Endothelial cell of umbilical vein (primary cell): ENCODE data around the gene KLC4. TPM values are rescaled to one million over a fixed set of nuclear protein-coding genes. Genes with fewer than 3 reads are reported as not detected.
A peak's percentile ranks its signal among the peaks of the same experiment; 100 is the strongest.

Experiments used
- BruUV-seq: library from RNA; stranded (reverse); fragments of 400-500 nt; replicated peaks from 2 replicates; lab custom pipeline; 2021; lab: Mats Ljungman, UMichigan
- CTCF ChIA-PET: fragments of 300-600, 350-600 bp; sonication (Branson Sonifier 250); formaldehyde crosslinking; loops from one replicate; lab custom pipeline; 2021; ENCODE audit warnings: antibody characterized with exemption, inconsistent platforms; lab: Charles Lee
- POLR2A ChIA-PET: fragments of 300-600, 350-600 bp; sonication (Branson Sonifier 250); formaldehyde crosslinking; loops from one replicate; lab custom pipeline; 2021; ENCODE audit warnings: antibody characterized with exemption, inconsistent platforms; lab: Charles Lee
- DNase-seq: peaks from one replicate; pipeline ENCODE4 v3.0.0-alpha.2; 2011; ENCODE audit warnings: low read depth, low spot score
- FAIRE-seq: peaks from 2 replicates; lab custom pipeline; 2011; peaks lifted over from hg19 to GRCh38; lab: Jason Lieb, UNC
- H2AFZ ChIP-seq: 2 replicates; pipeline ENCODE4 v1.6.0; 2012; ENCODE audit warnings: low read depth, low read length, control low read depth, inconsistent platforms
- H3K27ac ChIP-seq: 2 replicates; pipeline ENCODE4 v1.5.1; 2011; ENCODE audit warnings: low read depth, mild to moderate bottlenecking, control low read depth, low read length, moderate library complexity; ENCODE audit not compliant: insufficient read depth
- H3K27me3 ChIP-seq, 2 experiments: 2 replicates each; pipeline versions ENCODE4 v1.6.0 to v1.6.1; 2011; ENCODE audit warnings: low read length in 2 of 2, mixed read lengths in 1 of 2; ENCODE audit not compliant: control insufficient read depth in 2 of 2, insufficient read depth in 2 of 2
- H3K36me3 ChIP-seq, 2 experiments: 2 replicates in 1 of 2; 3 replicates in 1 of 2; pipeline ENCODE4 v1.5.1; 2011; ENCODE audit warnings: low read length in 2 of 2, mild to moderate bottlenecking in 1 of 2, moderate library complexity in 1 of 2; ENCODE audit not compliant: control insufficient read depth in 2 of 2, insufficient read depth in 2 of 2; ENCODE audit errors: extremely low read depth in 1 of 2
- H3K4me1 ChIP-seq: 3 replicates; pipeline ENCODE4 v1.5.1; 2011; ENCODE audit warnings: mild to moderate bottlenecking, low read length; ENCODE audit not compliant: control insufficient read depth, insufficient read depth; ENCODE audit errors: extremely low read depth
- H3K4me2 ChIP-seq: 2 replicates; pipeline ENCODE4 v1.6.1; 2011; ENCODE audit warnings: low read length, control low read depth, mixed read lengths; ENCODE audit not compliant: insufficient read depth
- H3K4me3 ChIP-seq, 3 experiments: fragments of 200-600 bp in 1 of 3; sonication (generic), shearing (Covaris generic) in 1 of 3; replicated peaks in 1 of 3; 2 replicates each; pipeline ENCODE4 v1.5.1; 2011 to 2016; ENCODE audit warnings: control low read depth in 3 of 3, low read length in 3 of 3, mild to moderate bottlenecking in 2 of 3, inconsistent platforms in 1 of 3, low read depth in 1 of 3, moderate library complexity in 1 of 3; ENCODE audit not compliant: insufficient read depth in 1 of 3
- H3K79me2 ChIP-seq: 2 replicates; pipeline ENCODE4 v1.6.0; 2012; ENCODE audit warnings: low read length, inconsistent platforms; ENCODE audit not compliant: control insufficient read depth, insufficient read depth
- H3K9ac ChIP-seq: replicated peaks from 2 replicates; pipeline ENCODE3; 2011; ENCODE audit warnings: low read length, control low read depth; ENCODE audit not compliant: insufficient read depth; ENCODE audit errors: extremely low read depth
- H3K9me1 ChIP-seq: replicated peaks from 3 replicates; pipeline ENCODE4 v1.6.0; 2011; ENCODE audit warnings: mild to moderate bottlenecking, low read length; ENCODE audit not compliant: control insufficient read depth, insufficient read depth; ENCODE audit errors: extremely low read depth
- H3K9me3 ChIP-seq: replicated peaks from 2 replicates; pipeline ENCODE4 v1.5.1; 2012; ENCODE audit warnings: low read length, inconsistent platforms; ENCODE audit not compliant: control insufficient read depth, insufficient read depth
- H4K20me1 ChIP-seq: replicated peaks from 2 replicates; pipeline ENCODE3; 2011; ENCODE audit warnings: mild to moderate bottlenecking, low read length; ENCODE audit not compliant: control insufficient read depth, insufficient read depth; ENCODE audit errors: extremely low read depth
- CTCF ChIP-seq, 2 donors: IDR thresholded peaks; 1 replicate in 1 of 2; 2 replicates in 1 of 2; pipeline ENCODE4 v1.5.1; 2011; ENCODE audit warnings: low read length in 2 of 2, mild to moderate bottlenecking in 2 of 2, moderate library complexity in 2 of 2, control low read depth in 1 of 2, inconsistent platforms in 1 of 2, low read depth in 1 of 2; ENCODE audit not compliant: insufficient read depth in 1 of 2; ENCODE audit errors: extremely low read depth in 1 of 2
- EZH2 ChIP-seq: IDR thresholded peaks from 2 replicates; pipeline ENCODE4 v1.6.1; 2012; ENCODE audit warnings: borderline replicate concordance, low read depth, mild to moderate bottlenecking, moderate library complexity, low read length, inconsistent platforms; ENCODE audit not compliant: severe bottlenecking
- FOS ChIP-seq: IDR thresholded peaks from 2 replicates; pipeline ENCODE4 v1.6.1; 2011; ENCODE audit warnings: mild to moderate bottlenecking, low read length, moderate library complexity, borderline replicate concordance; ENCODE audit not compliant: insufficient read depth
- GATA2 ChIP-seq: IDR thresholded peaks from 2 replicates; pipeline ENCODE4 v1.7.0; 2011; ENCODE audit warnings: low read depth, mild to moderate bottlenecking, moderate library complexity, mixed read lengths, low read length; ENCODE audit not compliant: insufficient read length, insufficient read depth
- JUN ChIP-seq: IDR thresholded peaks from 2 replicates; pipeline ENCODE4 v1.6.1; 2011; ENCODE audit warnings: borderline replicate concordance, low read depth; ENCODE audit not compliant: insufficient read length, insufficient read depth
- MYC ChIP-seq: IDR thresholded peaks from one replicate; pipeline ENCODE4 v1.6.1; 2011; ENCODE audit warnings: mild to moderate bottlenecking, low read depth, low read length
- POLR2A ChIP-seq: IDR thresholded peaks from 2 replicates; pipeline ENCODE4 v1.6.1; 2012; ENCODE audit warnings: low read depth, mild to moderate bottlenecking, control low read depth, low read length
- POLR2AphosphoS5 ChIP-seq: IDR thresholded peaks from 2 replicates; pipeline ENCODE4 v1.6.1; 2012; ENCODE audit warnings: low read depth, mild to moderate bottlenecking, control low read depth, low read length, moderate library complexity; ENCODE audit not compliant: insufficient read depth
- dilution Hi-C: fragments of 300-500 bp; cut with MboI; formaldehyde crosslinking; loops from one replicate; pipeline ENCODE4 v1.15.0; 2019; ENCODE audit warnings: low sequenced_read_pairs; ENCODE audit not compliant: extremely low pct_ligation_motif_present
- intact Hi-C: fragments of 100-400 bp; cut with micrococcal nuclease; formaldehyde crosslinking; loops from one replicate; pipeline ENCODE4 v1.10.0; 2022
- polyA plus RNA-seq, 4 experiments: library from polyadenylated mRNA; depleted of rRNA in 3 of 4; stranded (reverse) in 3 of 4; unstranded in 1 of 4; fragments of >200 nt; gene quantifications; 2 replicates each; pipeline versions ENCODE4 v1.2.1 to v1.2.3, GENCODE V29; 2011 to 2012; ENCODE audit warnings: missing spikeins in 1 of 4
- total RNA-seq: library from RNA; stranded (reverse); gene quantifications from 2 replicates; pipeline ENCODE4 v1.2.3, GENCODE V29; 2021
- TF ChIP-seq, protein P1 (sequence below): IDR thresholded peaks from 2 replicates; pipeline ENCODE4 v1.6.1; 2011; ENCODE audit not compliant: insufficient read depth, insufficient read length

KLC4 gene
- total and polyA plus RNA-seq, 2 donors (not counting 3 experiments of a cell fraction or from before 2014, with no cell fraction given), result 17.7 to 26.8 TPM

DNA sequence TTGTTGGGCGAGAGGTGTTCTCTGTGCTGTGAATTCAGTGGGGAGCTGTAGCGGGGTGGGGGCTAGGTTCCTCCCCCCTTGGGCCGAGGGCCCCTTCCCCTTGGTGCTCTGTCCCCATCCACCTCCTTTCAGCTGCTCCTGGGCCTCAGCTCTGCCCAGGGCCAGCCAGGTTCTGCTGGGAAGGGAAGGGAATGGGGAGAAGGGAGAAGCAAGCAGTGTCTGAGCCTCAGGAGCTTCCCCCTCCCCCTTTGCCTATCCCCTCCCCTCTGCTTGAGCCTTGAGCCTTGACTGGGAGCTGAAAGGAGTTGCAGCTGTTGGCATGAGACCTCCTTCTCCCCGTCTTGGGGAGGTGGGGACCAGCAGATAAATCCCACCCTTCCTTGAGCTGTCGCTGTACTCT, 38.6 kb upstream of the KLC4 start:
- no peaks in the 10 kb centered on the region for H4K20me1 ChIP-seq
- no peaks in the 10 kb centered on the region for H3K9me3 ChIP-seq
- no peak overlapping the region for H3K4me3 ChIP-seq
- TSS peak; percentile 67 for BruUV-seq
- ChIA-PET CTCF (interaction anchor here (1.0 to 3.7 kb wide), 4 partner anchors 12 to 123 kb away, joined by 3 to 11 read pairs (median 8); partner anchors contain the start of genes CUL7 and PPP2R5D), POLR2A (interaction anchor here (1.7 kb wide), 1 partner anchor 33 kb away, joined by 7 read pairs; the partner anchor contains the start of gene CUL7)
- no peak for DNase-seq
- TF ChIP-seq CTCF (IDR thresholded peaks at IDR 0.05; ENCODE audit: extremely low read depth in 1 of 2, insufficient read depth in 1 of 2, low read depth in 1 of 2, low read length in 2 of 2) (no peak), GATA2 (no peak), POLR2A (no peak), FOS (no peak), MYC (no peak), EZH2 (no peak), JUN (no peak), POLR2AphosphoS5 (no peak)
- TF ChIP-seq, protein P1, sequence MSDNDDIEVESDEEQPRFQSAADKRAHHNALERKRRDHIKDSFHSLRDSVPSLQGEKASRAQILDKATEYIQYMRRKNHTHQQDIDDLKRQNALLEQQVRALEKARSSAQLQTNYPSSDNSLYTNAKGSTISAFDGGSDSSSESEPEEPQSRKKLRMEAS, result no peak
- no peak overlapping the region for H3K9ac ChIP-seq
- H3K27ac ChIP-seq, result peak overlapping the region; percentile 58
- peak overlapping the region; percentile 7 for H3K4me2 ChIP-seq
- H3K36me3 ChIP-seq, result peaks cover 6 to 24% of the 10 kb centered on the region in 2 experiments
- H2AFZ ChIP-seq, result peak overlapping the region; percentile 51
- intact Hi-C loops, result loop anchor here (1.0 to 2.0 kb wide), 2 partner anchors 32 to 38 kb away; partner anchors contain the start of genes CUL7, KLC4 and MRPL2
- FAIRE-seq, result no peak
- H3K9me1 ChIP-seq, result no peaks in the 10 kb centered on the region
- dilution Hi-C loops, result no loop called here
- H3K4me1 ChIP-seq, result no peaks in the 10 kb centered on the region
- peaks cover 45% of the 10 kb centered on the region for H3K79me2 ChIP-seq
- H3K27me3 ChIP-seq, result no peaks in the 10 kb centered on the region
